ENCODE measurements around the gene CDSN. TPM values are rescaled to one million over a fixed set of nuclear protein-coding genes. Genes with fewer than 3 reads are reported as not detected.

CDSN gene
- total and polyA plus RNA-seq, 2 donors from 2014 or later: 0.13 TPM; not detected in 1

DNA sequence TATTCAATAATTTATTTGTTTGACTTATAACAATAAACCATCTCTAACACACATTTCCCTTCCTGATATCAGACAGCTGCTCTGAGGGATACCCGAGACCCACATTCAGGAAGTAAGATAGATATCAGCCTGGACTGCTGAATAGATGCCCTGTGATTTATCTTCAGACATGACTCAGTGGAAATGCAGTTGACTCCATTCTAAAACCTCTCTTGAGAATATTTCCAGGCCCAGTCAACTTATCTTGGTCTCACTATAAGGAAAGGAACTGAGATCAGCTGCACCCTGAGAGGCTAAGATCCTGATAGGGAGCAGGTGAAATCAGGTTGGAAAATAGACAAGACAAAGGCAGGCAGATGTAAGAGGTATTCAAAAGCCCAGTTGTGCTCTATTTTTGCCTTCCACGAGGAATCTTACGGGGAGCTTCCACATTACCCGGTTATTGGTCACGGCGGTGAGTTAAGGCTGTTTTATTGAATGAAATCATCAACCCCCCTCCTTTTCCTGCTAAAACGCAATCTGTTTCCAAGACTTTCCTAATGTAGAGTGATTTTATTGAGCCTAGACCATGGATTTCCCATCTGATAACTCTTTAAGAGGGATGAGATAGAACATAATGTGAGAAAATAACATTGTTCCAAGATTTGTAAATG is 33.3 kb downstream of the CDSN start:
- H3K4me3 ChIP-seq (ENCODE audit: low read length in 3 of 3): no peak overlapping the region
- peak overlapping the region in 1 of 3 donors; percentile 23 for H3K9ac ChIP-seq (ENCODE audit: low read length in 3 of 3)
- TF ChIP-seq, protein P1, sequence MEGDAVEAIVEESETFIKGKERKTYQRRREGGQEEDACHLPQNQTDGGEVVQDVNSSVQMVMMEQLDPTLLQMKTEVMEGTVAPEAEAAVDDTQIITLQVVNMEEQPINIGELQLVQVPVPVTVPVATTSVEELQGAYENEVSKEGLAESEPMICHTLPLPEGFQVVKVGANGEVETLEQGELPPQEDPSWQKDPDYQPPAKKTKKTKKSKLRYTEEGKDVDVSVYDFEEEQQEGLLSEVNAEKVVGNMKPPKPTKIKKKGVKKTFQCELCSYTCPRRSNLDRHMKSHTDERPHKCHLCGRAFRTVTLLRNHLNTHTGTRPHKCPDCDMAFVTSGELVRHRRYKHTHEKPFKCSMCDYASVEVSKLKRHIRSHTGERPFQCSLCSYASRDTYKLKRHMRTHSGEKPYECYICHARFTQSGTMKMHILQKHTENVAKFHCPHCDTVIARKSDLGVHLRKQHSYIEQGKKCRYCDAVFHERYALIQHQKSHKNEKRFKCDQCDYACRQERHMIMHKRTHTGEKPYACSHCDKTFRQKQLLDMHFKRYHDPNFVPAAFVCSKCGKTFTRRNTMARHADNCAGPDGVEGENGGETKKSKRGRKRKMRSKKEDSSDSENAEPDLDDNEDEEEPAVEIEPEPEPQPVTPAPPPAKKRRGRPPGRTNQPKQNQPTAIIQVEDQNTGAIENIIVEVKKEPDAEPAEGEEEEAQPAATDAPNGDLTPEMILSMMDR (IDR thresholded peaks at IDR 0.05; ENCODE audit: borderline replicate concordance, extremely low read depth, insufficient read depth): no peak
- DNase-seq: no peak
- no peaks in the 10 kb centered on the region for H3K36me3 ChIP-seq (ENCODE audit: control insufficient read depth in 2 of 3, insufficient read depth in 3 of 3, low read length in 3 of 3)
- H3K9me3 ChIP-seq (ENCODE audit: control insufficient read depth in 2 of 3, insufficient read depth in 1 of 3, low read length in 3 of 3): no peaks in the 10 kb centered on the region
- FAIRE-seq: no peak
- H3K27ac ChIP-seq (ENCODE audit: low read depth in 2 of 2, low read length in 2 of 2): peak overlapping the region in 1 of 2 donors; percentile 27
- no peaks in the 10 kb centered on the region for H3K4me1 ChIP-seq (ENCODE audit: control insufficient read depth in 2 of 3, insufficient read depth in 2 of 3, low read depth in 1 of 3, low read length in 3 of 3)
- intact Hi-C loops (cut with DNase I): no loop called here
- no peaks in the 10 kb centered on the region for H3K27me3 ChIP-seq (ENCODE audit: control insufficient read depth, insufficient read depth, low read length)

DNA sequence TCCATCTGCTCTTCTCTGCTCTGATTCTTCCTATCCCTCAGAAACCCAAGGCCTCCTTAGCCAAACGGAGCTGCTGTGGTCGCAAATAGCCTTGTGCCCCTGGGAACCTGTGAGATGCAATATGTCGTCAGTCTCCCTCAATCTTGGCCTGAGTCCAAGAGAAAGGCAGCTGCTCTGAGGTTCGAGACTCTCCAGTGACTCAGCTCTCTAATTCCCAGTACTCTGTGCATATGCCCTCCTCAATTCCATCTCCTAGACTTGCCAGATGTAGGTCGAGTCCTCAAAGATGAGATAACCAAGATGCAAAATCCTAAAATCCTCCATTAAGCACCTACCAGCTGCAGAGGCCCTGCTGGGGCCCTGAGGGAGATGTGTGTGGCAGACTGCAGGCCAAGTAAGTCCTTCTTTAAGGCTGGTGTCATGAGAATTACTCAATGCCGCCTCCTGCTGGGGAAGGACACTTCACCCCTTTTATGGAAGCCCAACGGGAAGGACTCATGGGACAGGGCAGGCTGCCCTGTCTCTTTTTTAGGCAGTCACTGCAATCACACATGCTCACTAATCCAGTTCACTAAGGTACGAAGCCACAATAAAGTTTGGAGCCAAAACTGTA is 36.4 kb downstream of the CDSN start:
- no peak overlapping the region for H3K9ac ChIP-seq (ENCODE audit: low read length in 3 of 3)
- no peaks in the 10 kb centered on the region for H3K9me3 ChIP-seq (ENCODE audit: control insufficient read depth in 2 of 3, insufficient read depth in 1 of 3, low read length in 3 of 3)
- no peak overlapping the region for H3K4me3 ChIP-seq (ENCODE audit: low read length in 3 of 3)
- peaks cover 0 to 2% (median 0%) of the 10 kb centered on the region in 3 donors for H3K4me1 ChIP-seq (ENCODE audit: control insufficient read depth in 2 of 3, insufficient read depth in 2 of 3, low read depth in 1 of 3, low read length in 3 of 3)
- intact Hi-C loops (cut with DNase I): no loop called here
- TF ChIP-seq, protein P1 (IDR thresholded peaks at IDR 0.05; ENCODE audit: borderline replicate concordance, extremely low read depth, insufficient read depth): peak; percentile 12
- DNase-seq: no peak
- no peak for FAIRE-seq
- H3K27me3 ChIP-seq (ENCODE audit: control insufficient read depth, insufficient read depth, low read length): no peaks in the 10 kb centered on the region
- no peak overlapping the region for H3K27ac ChIP-seq (ENCODE audit: low read depth in 2 of 2, low read length in 2 of 2)
- H3K36me3 ChIP-seq (ENCODE audit: control insufficient read depth in 2 of 3, insufficient read depth in 3 of 3, low read length in 3 of 3): no peaks in the 10 kb centered on the region

DNA sequence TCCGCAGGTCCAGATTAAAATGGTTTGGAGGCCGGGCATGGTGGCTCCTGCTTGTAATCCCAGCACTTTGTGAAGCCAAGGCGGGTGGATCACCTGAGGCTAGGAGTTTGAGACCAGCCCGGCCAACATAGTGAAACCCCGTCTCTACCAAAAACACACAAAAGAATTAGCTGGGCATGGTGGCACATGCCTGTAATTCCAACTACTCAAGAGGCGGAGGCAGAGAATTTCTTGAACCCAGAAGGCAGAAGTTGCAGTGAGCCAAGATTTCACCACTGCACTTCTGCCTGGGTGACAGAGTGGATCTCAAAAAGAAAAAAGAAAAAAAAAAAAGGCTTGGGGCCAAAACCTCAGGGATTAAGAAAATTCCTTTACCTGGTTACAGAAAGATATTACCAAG is 38.4 kb downstream of the CDSN start:
- Histone ChIP-seq H3K36me3 (ENCODE audit: control insufficient read depth in 2 of 3, insufficient read depth in 3 of 3, low read length in 3 of 3) (no peaks in the 10 kb centered on the region), H3K27me3 (ENCODE audit: control insufficient read depth, insufficient read depth, low read length) (no peaks in the 10 kb centered on the region), H3K4me3 (ENCODE audit: low read length in 3 of 3) (no peak overlapping the region), H3K9me3 (ENCODE audit: control insufficient read depth in 2 of 3, insufficient read depth in 1 of 3, low read length in 3 of 3) (no peaks in the 10 kb centered on the region), H3K9ac (ENCODE audit: low read length in 3 of 3) (no peak overlapping the region), H3K27ac (ENCODE audit: low read depth in 2 of 2, low read length in 2 of 2) (no peak overlapping the region), H3K4me1 (ENCODE audit: control insufficient read depth in 2 of 3, insufficient read depth in 2 of 3, low read depth in 1 of 3, low read length in 3 of 3) (peaks cover 0 to 2% (median 0%) of the 10 kb centered on the region in 3 donors)
- intact Hi-C loops (cut with DNase I): no loop called here
- FAIRE-seq (no peak), DNase-seq (no peak)
- TF ChIP-seq, protein P1 (IDR thresholded peaks at IDR 0.05; ENCODE audit: borderline replicate concordance, extremely low read depth, insufficient read depth): no peak

All from kidney (tissue), 14 donors.